Adrenal gland (tissue), 12 donors: Measurements from ENCODE around the gene SCYGR5. TPM values are rescaled to one million over a fixed set of nuclear protein-coding genes. Genes with fewer than 3 reads are reported as not detected.

ENCODE experiments used
- DNase-seq, 7 donors: peaks; one replicate each; pipeline ENCODE4 v3.0.0-alpha.2; 2019 to 2020
- H3K27ac ChIP-seq, 5 donors: fragments of 200-600 bp; sonication (generic) in 4 of 5; 1 replicate in 3 of 5; 2 replicates in 2 of 5; pipeline versions ENCODE4 v1.5.1 to v1.8.0; 2016 to 2020; ENCODE audit warnings: mild to moderate bottlenecking in 1 of 5
- H3K27me3 ChIP-seq: fragments of 200-600 bp; 2 replicates; pipeline ENCODE4 v1.8.0; 2021
- H3K36me3 ChIP-seq, 2 donors: fragments of 200-600 bp; replicated peaks in 1 of 2; 1 replicate in 1 of 2; 2 replicates in 1 of 2; pipeline versions ENCODE4 v1.5.1 to v1.8.0; 2018 to 2022
- H3K4me1 ChIP-seq, 2 donors: fragments of 200-600 bp; replicated peaks in 1 of 2; 1 replicate in 1 of 2; 2 replicates in 1 of 2; pipeline versions ENCODE4 v1.5.1 to v1.8.0; 2018 to 2021
- H3K4me3 ChIP-seq, 4 donors: fragments of 200-600 bp; sonication (generic) in 3 of 4; one replicate each; pipeline ENCODE4 v1.5.1; 2016 to 2018
- H3K9me3 ChIP-seq, 3 donors: fragments of 200-600 bp; sonication (generic) in 1 of 3; replicated peaks in 1 of 3; 1 replicate in 2 of 3; 2 replicates in 1 of 3; pipeline versions ENCODE4 v1.5.1 to v1.8.0; 2016 to 2021
- CTCF ChIP-seq, 6 experiments: fragments of 450-650 bp in 4 of 6; fragments of 200-600 bp in 2 of 6; sonication (generic) in 1 of 6; IDR thresholded peaks; 1 replicate in 5 of 6; 2 replicates in 1 of 6; pipeline versions ENCODE4 v1.5.1 to v1.8.0; 2016 to 2021; ENCODE audit warnings: antibody characterized with exemption in 6 of 6, mild to moderate bottlenecking in 2 of 6, moderate library complexity in 1 of 6
- POLR2A ChIP-seq, 2 donors: fragments of 450-650 bp; IDR thresholded peaks; one replicate each; pipeline ENCODE4 v1.6.1; 2017; ENCODE audit warnings: antibody characterized with exemption in 2 of 2, mild to moderate bottlenecking in 2 of 2, moderate library complexity in 1 of 2
- WGBS, 4 donors: extraction: QIAGEN DNeasy Blood & Tissue Kit in 2 of 4; methylation state at CpG; one replicate each; pipeline versions ENCODE4 v1.1.5 to v1.1.7; 2013 to 2017; 5-methylcytosine and 5-hydroxymethylcytosine counted together
- intact Hi-C, 2 donors: fragments of 100-400 bp; cut with DNase I; formaldehyde crosslinking; loops; one replicate each; pipeline versions ENCODE4 v1.14.1 to v1.15.0; 2022 to 2023
- polyA plus RNA-seq, 3 donors: library from polyadenylated mRNA; stranded (reverse); fragments of 200-250 nt in 2 of 3; fragments of 350-450 nt in 1 of 3; fragmentation: Illumina TruSeq in 1 of 3; extraction: RNeasy Lipid Tissue Mini Kit (QIAGEN cat#74804) in 1 of 3; gene quantifications; one replicate each; pipeline ENCODE4 v1.2.3, GENCODE V29; 2013 to 2014
- total RNA-seq, 9 donors: library from RNA; depleted of rRNA in 4 of 9; stranded (reverse); fragments of >200 nt in 4 of 9; fragments of 120-200 nt in 1 of 9; fragmentation: NEBNext Ultra II Directional in 1 of 9; extraction: Animal tissue kit (Norgen Biotek cat#: 25700) in 1 of 9; gene quantifications; one replicate each; pipeline versions ENCODE4 v1.1.0 to v1.2.4, GENCODE V29; 2013 to 2023
- donor health status: healthy with polysubstance abuse.
- donor health status: Bipolar disorder and iron deficiency.
- donor health status: DM: yes; HTN: yes; CAD: no.
- donor health status: DM: no; HTN: no; CAD: no.
- donor health status: DM: no; HTN: no; CAD: no.
- donor health status: DM: yes; HTN: yes; CAD: no.

The SCYGR5 gene
- total and polyA plus RNA-seq, 12 donors = not detected

- TF ChIP-seq POLR2A (IDR thresholded peaks at IDR 0.05) (no peak), CTCF (IDR thresholded peaks at IDR 0.05) (no peak)
- Histone ChIP-seq H3K27me3 (no peaks in the 10 kb centered on the region), H3K4me3 (no peak overlapping the region), H3K27ac (no peak overlapping the region), H3K36me3 (no peaks in the 10 kb centered on the region), H3K9me3 (no peaks in the 10 kb centered on the region), H3K4me1 (no peaks in the 10 kb centered on the region)
- WGBS, 4 donors = 46 to 80% (median 75%) methylated on average over 2 to 4 of the region's 4 CpGs
- no peak for DNase-seq
- intact Hi-C loops = no loop called here
Measured at GRCh38 chr2:227706859-227707258, 40.3 kb downstream of the SCYGR5 start.

GRCh38 chr2:227707390-227707789 is 40.8 kb downstream of the SCYGR5 start:
- 81 to 85% (median 83%) methylated on average over 6 of the region's 6 CpGs for WGBS, 4 donors
- no peaks in the 10 kb centered on the region for H3K9me3 ChIP-seq
- H3K4me3 ChIP-seq = no peak overlapping the region
- H3K4me1 ChIP-seq = no peaks in the 10 kb centered on the region
- H3K27ac ChIP-seq = no peak overlapping the region
- H3K36me3 ChIP-seq = no peaks in the 10 kb centered on the region
- intact Hi-C loops = no loop called here
- no peak for TF ChIP-seq CTCF (IDR thresholded peaks at IDR 0.05)
- no peak for TF ChIP-seq POLR2A (IDR thresholded peaks at IDR 0.05)
- no peak for DNase-seq
- no peaks in the 10 kb centered on the region for H3K27me3 ChIP-seq

GRCh38 chr2:227710986-227711385 is 44.4 kb downstream of the SCYGR5 start:
- no peaks in the 10 kb centered on the region for H3K4me1 ChIP-seq
- TF ChIP-seq CTCF (IDR thresholded peaks at IDR 0.05) (no peak), POLR2A (IDR thresholded peaks at IDR 0.05) (no peak)
- no peak overlapping the region for H3K27ac ChIP-seq
- no peak overlapping the region for H3K4me3 ChIP-seq
- 84 to 90% (median 89%) methylated on average over 7 of the region's 7 CpGs for WGBS, 4 donors
- no peaks in the 10 kb centered on the region for H3K27me3 ChIP-seq
- no peak for DNase-seq
- intact Hi-C loops = no loop called here
- no peaks in the 10 kb centered on the region for H3K9me3 ChIP-seq
- H3K36me3 ChIP-seq = no peaks in the 10 kb centered on the region

- Histone ChIP-seq H3K4me1 (peaks cover 0 to 3% of the 10 kb centered on the region in 2 donors), H3K9me3 (no peaks in the 10 kb centered on the region), H3K36me3 (no peaks in the 10 kb centered on the region), H3K4me3 (no peak overlapping the region), H3K27ac (no peak overlapping the region), H3K27me3 (no peaks in the 10 kb centered on the region)
- TF ChIP-seq POLR2A (IDR thresholded peaks at IDR 0.05) = no peak
- WGBS, 4 donors = 33 to 100% (median 94%) methylated on average over 1 of the region's 1 CpG
- intact Hi-C loops = no loop called here
- DNase-seq = no peak
Measured at GRCh38 chr2:227713291-227713690, 46.7 kb downstream of the SCYGR5 start.

- Histone ChIP-seq H3K4me3 (no peak overlapping the region), H3K27ac (no peak overlapping the region), H3K4me1 (peaks cover 0 to 7% of the 10 kb centered on the region in 2 donors), H3K27me3 (no peaks in the 10 kb centered on the region), H3K9me3 (no peaks in the 10 kb centered on the region), H3K36me3 (no peaks in the 10 kb centered on the region)
- 88 to 100% (median 96%) methylated on average over 2 of the region's 2 CpGs for WGBS, 4 donors
- TF ChIP-seq POLR2A (IDR thresholded peaks at IDR 0.05) (no peak), CTCF (IDR thresholded peaks at IDR 0.05) (no peak)
- DNase-seq = no peak
- intact Hi-C loops = no loop called here
Measured at GRCh38 chr2:227716501-227716900, 49.9 kb downstream of the SCYGR5 start.
